ENCODE results near the gene KRTAP24-1.

Gene KRTAP24-1

DNA sequence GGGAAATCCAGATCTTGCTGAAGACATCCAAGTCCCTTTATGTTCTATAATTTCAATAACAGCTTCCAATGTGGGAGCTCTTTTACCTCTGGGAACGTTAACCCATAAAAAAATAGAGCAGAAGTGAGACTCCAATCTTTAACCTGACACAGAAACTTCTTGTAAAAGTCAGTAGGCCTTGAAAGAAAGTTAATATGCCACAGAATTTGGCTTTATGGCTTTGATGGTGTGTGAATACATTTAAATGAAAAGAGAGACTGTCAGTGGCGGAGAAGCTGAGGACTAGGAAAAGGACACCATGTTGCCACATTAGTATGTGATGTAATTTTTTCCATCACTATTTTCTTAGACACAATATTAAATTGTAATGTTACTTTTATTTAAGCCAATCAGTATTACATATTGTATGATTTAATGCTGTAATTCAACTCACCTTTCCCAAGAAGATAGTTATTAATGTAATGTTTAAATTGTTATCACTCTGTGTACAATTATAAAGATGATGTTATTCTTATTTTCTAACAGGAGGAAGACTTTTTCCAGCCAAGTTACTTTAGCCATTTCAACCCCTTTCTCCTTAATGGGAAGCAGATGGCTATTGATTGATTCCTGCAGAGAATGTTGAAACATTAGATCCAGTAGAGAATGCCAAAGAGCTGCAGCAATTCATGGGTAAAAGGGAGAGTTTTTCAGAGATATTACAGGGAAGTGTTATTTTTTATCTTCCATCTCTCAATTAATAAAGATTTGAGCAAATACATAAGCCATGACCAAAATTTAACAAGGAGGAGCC, 49.3 kb downstream of the KRTAP24-1 start:
- no peak for DNase-seq

DNA sequence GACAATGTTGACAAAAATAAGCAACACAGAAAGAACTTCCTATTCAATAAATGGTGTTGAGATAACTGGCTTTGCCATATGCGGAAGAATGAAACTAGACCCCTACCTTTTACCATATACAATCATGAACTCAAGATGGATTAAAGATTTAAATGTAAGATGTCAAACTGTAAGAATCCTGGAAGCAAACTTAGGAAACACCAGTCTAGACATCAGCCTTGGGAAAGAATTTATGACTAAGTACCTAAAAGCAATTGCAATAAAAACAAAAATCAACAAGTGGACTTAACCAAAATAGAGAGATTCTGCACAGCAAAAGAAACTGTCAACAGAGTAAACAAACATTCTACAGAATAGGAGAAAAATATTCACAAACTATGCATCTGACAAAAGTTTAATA, 50.7 kb downstream of the KRTAP24-1 start:
- DNase-seq = no peak

All from stimulated activated CD4-positive, alpha-beta T cell treated with anti-CD3 and anti-CD28 coated beads, Interleukin-2, amount 100 ng/mL, for 48 hours (primary cell).